Activated naive CD4-positive, alpha-beta T cell treated with anti-CD3 and anti-CD28 coated beads, Interleukin-2, amount 10 ng/mL, durations not matched to agents 7 days and 5 days (primary cell): ENCODE measurements around the gene SLFN13.
"Not testable (repeated sequence)": the region's sequence is repeated elsewhere in the genome, so short reads cannot be mapped to it uniquely, and the experiment has no call there.

ENCODE experiments used
- CTCF ChIA-PET: fragments of 350-600 bp; sonication (Branson Sonifier 250); formaldehyde crosslinking; loops from one replicate; lab custom pipeline; 2021; ENCODE audit warnings: antibody characterized with exemption; lab: Charles Lee
- DNase-seq: peaks from one replicate; pipeline ENCODE4 v3.0.0-alpha.2; 2020
- H3K27ac Mint-ChIP-seq: one replicate; pipeline ENCODE4 v1.8.0; 2021; ENCODE audit warnings: mild to moderate bottlenecking, moderate library complexity, mixed read lengths
- H3K27me3 Mint-ChIP-seq: one replicate; pipeline ENCODE4 v1.8.0; 2021; ENCODE audit warnings: mild to moderate bottlenecking, mixed read lengths
- H3K36me3 Mint-ChIP-seq: one replicate; pipeline ENCODE4 v1.8.0; 2021; ENCODE audit warnings: mixed read lengths
- H3K4me1 Mint-ChIP-seq: one replicate; pipeline ENCODE4 v1.8.0; 2021; ENCODE audit warnings: mixed read lengths
- H3K4me3 Mint-ChIP-seq: one replicate; pipeline ENCODE4 v1.8.0; 2021; ENCODE audit warnings: mild to moderate bottlenecking, moderate library complexity, mixed read lengths
- H3K9me3 Mint-ChIP-seq: one replicate; pipeline ENCODE4 v1.8.0; 2021; ENCODE audit warnings: mixed read lengths

SLFN13 gene

DNA sequence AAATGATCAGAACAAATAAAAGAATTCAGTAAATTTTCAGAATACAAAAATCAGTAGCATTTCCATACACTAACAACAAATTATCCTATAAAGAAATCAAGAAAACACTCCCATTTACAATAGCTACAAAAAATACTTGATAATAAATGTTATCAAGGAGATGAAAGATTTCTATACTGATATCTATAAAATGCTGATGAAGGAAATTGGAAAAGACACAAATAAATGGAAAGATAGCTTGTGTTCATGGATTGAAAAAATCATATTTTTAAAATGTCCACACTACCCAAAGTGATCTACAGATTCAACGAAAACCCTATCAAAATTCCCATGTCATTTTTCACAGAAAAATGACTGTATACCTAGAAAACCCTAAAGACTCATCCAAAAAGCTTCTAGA lies 34.3 kb downstream of the SLFN13 start:
- no peaks in the 10 kb centered on the region for H3K4me1 Mint-ChIP-seq
- peaks cover 13% of the 10 kb centered on the region for H3K9me3 Mint-ChIP-seq
- no peak overlapping the region for H3K4me3 Mint-ChIP-seq
- H3K27ac Mint-ChIP-seq: no peak overlapping the region
- CTCF ChIA-PET: no interaction called here
- DNase-seq: no peak
- peaks cover 63% of the 10 kb centered on the region for H3K36me3 Mint-ChIP-seq
- H3K27me3 Mint-ChIP-seq: no peaks in the 10 kb centered on the region

GRCh38 chr17:35407531-35407930 lies 41.0 kb downstream of the SLFN13 start:
- Mint-ChIP-seq H3K4me1 (peaks cover 9% of the 10 kb centered on the region), H3K27ac (no peak overlapping the region), H3K9me3 (no peaks in the 10 kb centered on the region), H3K4me3 (no peak overlapping the region), H3K27me3 (no peaks in the 10 kb centered on the region), H3K36me3 (peaks cover 55% of the 10 kb centered on the region)
- CTCF ChIA-PET: no interaction called here
- DNase-seq: no peak

- Mint-ChIP-seq H3K27me3 (no peaks in the 10 kb centered on the region), H3K4me1 (peaks cover 9% of the 10 kb centered on the region)
- CTCF ChIA-PET: no interaction called here
Observed at GRCh38 chr17:35406568-35406967, 42.0 kb downstream of the SLFN13 start.

DNA sequence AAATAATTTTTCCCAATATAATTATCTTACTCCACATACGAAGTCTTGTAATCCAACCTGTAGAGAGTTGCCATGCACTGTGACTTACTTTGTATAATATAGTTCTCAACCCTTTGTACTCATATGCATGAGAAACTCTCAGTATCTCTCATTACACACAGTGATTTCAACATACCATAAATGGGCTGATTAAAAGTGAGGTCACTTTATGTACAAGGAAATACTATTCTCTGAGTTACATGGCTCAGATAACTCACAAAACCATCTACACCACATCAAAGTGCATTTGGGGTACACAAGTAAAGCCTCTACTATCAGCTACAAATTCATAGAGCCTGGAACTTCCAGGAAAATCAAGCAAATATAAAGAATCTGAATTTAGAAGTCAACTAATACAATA lies 44.2 kb downstream of the SLFN13 start:
- Mint-ChIP-seq H3K36me3 (peaks cover 30% of the 10 kb centered on the region), H3K9me3 (no peaks in the 10 kb centered on the region), H3K27me3 (no peaks in the 10 kb centered on the region), H3K4me3 (no peak overlapping the region), H3K4me1 (peaks cover 9% of the 10 kb centered on the region), H3K27ac (no peak overlapping the region)
- DNase-seq: no peak
- CTCF ChIA-PET: no interaction called here

More at GRCh38 chr17:35406568-35406967, 42.0 kb downstream of the SLFN13 start:
- Mint-ChIP-seq H3K27ac (no peak overlapping the region), H3K9me3 (no peaks in the 10 kb centered on the region), H3K4me3 (no peak overlapping the region), H3K36me3 (peaks cover 49% of the 10 kb centered on the region)
- DNase-seq: no peak

DNA sequence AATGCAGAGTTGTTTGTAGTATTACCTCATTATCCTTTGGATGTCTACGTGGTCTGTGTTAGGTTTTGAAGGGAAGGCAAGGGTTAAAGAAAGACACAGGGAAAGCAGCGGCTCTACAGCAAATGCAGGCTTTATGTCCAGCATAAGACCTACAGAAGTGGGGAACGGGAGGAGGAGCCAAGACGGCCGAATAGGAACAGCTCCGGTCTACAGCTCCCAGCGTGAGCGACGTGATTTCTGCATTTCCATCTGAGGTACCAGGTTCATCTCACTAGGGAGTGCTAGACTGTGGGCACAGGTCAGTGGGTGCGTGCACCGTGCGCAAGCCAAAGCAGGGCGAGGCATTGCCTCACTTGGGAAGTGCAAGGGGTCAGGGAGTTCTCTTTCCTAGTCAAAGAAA lies 54.8 kb downstream of the SLFN13 start:
- H3K9me3 Mint-ChIP-seq, CTCF ChIA-PET, H3K4me1 Mint-ChIP-seq, H3K27ac Mint-ChIP-seq, DNase-seq, H3K36me3 Mint-ChIP-seq, H3K4me3 Mint-ChIP-seq: not testable (repeated sequence)
- peaks cover 17% of the 10 kb centered on the region for H3K27me3 Mint-ChIP-seq

- Mint-ChIP-seq H3K4me1 (no peaks in the 10 kb centered on the region), H3K27ac (no peak overlapping the region), H3K4me3 (no peak overlapping the region), H3K27me3 (peaks cover 22% of the 10 kb centered on the region), H3K36me3 (peaks cover 1% of the 10 kb centered on the region), H3K9me3 (peaks cover 10% of the 10 kb centered on the region)
- no peak for DNase-seq
- CTCF ChIA-PET: no interaction called here
Observed at GRCh38 chr17:35390663-35391062, 57.9 kb downstream of the SLFN13 start.

- peaks cover 22% of the 10 kb centered on the region for H3K27me3 Mint-ChIP-seq
- H3K27ac Mint-ChIP-seq: no peak overlapping the region
- H3K36me3 Mint-ChIP-seq: no peaks in the 10 kb centered on the region
- no peak overlapping the region for H3K4me3 Mint-ChIP-seq
- DNase-seq: no peak
- H3K4me1 Mint-ChIP-seq: no peaks in the 10 kb centered on the region
- CTCF ChIA-PET: no interaction called here
- H3K9me3 Mint-ChIP-seq: peaks cover 9% of the 10 kb centered on the region
Observed at GRCh38 chr17:35390156-35390555, 58.4 kb downstream of the SLFN13 start.

GRCh38 chr17:35387496-35387895 lies 61.1 kb downstream of the SLFN13 start:
- CTCF ChIA-PET: no interaction called here
- Mint-ChIP-seq H3K4me3 (no peak overlapping the region), H3K36me3 (peaks cover 3% of the 10 kb centered on the region), H3K9me3 (peaks cover 15% of the 10 kb centered on the region), H3K4me1 (peaks cover 2% of the 10 kb centered on the region), H3K27ac (no peak overlapping the region), H3K27me3 (peaks cover 22% of the 10 kb centered on the region)
- DNase-seq: no peak
